ENCODE data around the gene AKAP6. TPM values are rescaled to one million over a fixed set of nuclear protein-coding genes. Genes with fewer than 3 reads are reported as not detected.

Gene AKAP6
- total and polyA plus RNA-seq, 4 donors: 0.42 to 3.2 (median 1.7) TPM

GRCh38 chr14:32827514-32827913, 498.4 kb downstream of the AKAP6 start:
- DNase-seq (ENCODE audit: low spot score): no peak
- Histone ChIP-seq H3K9me3 (ENCODE audit: control insufficient read depth in 4 of 4, low read length in 3 of 4) (no peaks in the 10 kb centered on the region), H3K27me3 (ENCODE audit: control insufficient read depth in 4 of 4, insufficient read depth in 4 of 4, low read length in 3 of 4) (no peaks in the 10 kb centered on the region), H3K4me1 (ENCODE audit: control insufficient read depth in 4 of 4, insufficient read depth in 4 of 4, low read length in 3 of 4) (no peaks in the 10 kb centered on the region), H3K36me3 (ENCODE audit: control insufficient read depth in 4 of 4, insufficient read depth in 3 of 4, low read depth in 1 of 4, low read length in 3 of 4) (no peaks in the 10 kb centered on the region), H3K27ac (ENCODE audit: low read depth in 1 of 2, low read length in 2 of 2) (no peak overlapping the region), H3K9ac (ENCODE audit: low read depth in 1 of 2, low read length in 2 of 2) (no peak overlapping the region), H3K4me3 (ENCODE audit: low read depth in 1 of 3, low read length in 3 of 3) (no peak overlapping the region)
- TF ChIP-seq, protein P1, sequence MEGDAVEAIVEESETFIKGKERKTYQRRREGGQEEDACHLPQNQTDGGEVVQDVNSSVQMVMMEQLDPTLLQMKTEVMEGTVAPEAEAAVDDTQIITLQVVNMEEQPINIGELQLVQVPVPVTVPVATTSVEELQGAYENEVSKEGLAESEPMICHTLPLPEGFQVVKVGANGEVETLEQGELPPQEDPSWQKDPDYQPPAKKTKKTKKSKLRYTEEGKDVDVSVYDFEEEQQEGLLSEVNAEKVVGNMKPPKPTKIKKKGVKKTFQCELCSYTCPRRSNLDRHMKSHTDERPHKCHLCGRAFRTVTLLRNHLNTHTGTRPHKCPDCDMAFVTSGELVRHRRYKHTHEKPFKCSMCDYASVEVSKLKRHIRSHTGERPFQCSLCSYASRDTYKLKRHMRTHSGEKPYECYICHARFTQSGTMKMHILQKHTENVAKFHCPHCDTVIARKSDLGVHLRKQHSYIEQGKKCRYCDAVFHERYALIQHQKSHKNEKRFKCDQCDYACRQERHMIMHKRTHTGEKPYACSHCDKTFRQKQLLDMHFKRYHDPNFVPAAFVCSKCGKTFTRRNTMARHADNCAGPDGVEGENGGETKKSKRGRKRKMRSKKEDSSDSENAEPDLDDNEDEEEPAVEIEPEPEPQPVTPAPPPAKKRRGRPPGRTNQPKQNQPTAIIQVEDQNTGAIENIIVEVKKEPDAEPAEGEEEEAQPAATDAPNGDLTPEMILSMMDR (IDR thresholded peaks at IDR 0.05; ENCODE audit: low read depth, low read length, missing input control): no peak
- TF ChIP-seq EGR1 (IDR thresholded peaks at IDR 0.05; ENCODE audit: low read depth in 2 of 2): no peak
- no peak for TF ChIP-seq TAF1 (conservative IDR thresholded peaks at IDR 0.05)
- no peak for TF ChIP-seq GABPA (IDR thresholded peaks at IDR 0.05 in 1 of 2, conservative IDR thresholded peaks at IDR 0.05 in 1 of 2)
- TF ChIP-seq HNF4G (IDR thresholded peaks at IDR 0.05): no peak
- no peak for TF ChIP-seq YY1 (IDR thresholded peaks at IDR 0.05)
- no peak for TF ChIP-seq SP1 (IDR thresholded peaks at IDR 0.05)
- TF ChIP-seq, protein P2, sequence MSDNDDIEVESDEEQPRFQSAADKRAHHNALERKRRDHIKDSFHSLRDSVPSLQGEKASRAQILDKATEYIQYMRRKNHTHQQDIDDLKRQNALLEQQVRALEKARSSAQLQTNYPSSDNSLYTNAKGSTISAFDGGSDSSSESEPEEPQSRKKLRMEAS (IDR thresholded peaks at IDR 0.05): no peak
- TF ChIP-seq NR2F2 (IDR thresholded peaks at IDR 0.05): no peak
- WGBS: 91% methylated on average over 3 of the region's 3 CpGs

DNA sequence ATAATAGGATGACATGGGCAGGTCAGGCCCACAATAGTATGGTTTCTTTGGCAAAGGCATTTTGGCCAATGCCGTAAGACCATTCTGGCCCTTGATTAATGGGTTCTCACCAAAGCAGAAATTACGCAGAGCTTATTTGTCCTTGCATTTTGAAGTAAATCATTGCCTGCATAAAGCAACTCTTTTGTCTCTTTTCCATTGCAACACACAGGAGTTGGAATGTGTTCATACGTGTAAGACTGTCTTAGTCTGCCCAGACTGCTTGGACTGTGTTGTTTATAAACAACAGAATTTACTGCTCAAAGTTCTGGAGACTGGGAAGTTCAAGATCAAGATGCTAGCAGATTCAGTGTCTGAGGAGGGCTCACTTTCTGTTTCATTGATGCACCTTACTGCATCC, 506.8 kb downstream of the AKAP6 start:
- Histone ChIP-seq H3K9me3 (ENCODE audit: control insufficient read depth in 4 of 4, low read length in 3 of 4) (peaks cover 0 to 2% (median 0%) of the 10 kb centered on the region in 4 donors), H3K27ac (ENCODE audit: low read depth in 1 of 2, low read length in 2 of 2) (no peak overlapping the region), H3K4me1 (ENCODE audit: control insufficient read depth in 4 of 4, insufficient read depth in 4 of 4, low read length in 3 of 4) (no peaks in the 10 kb centered on the region), H3K9ac (ENCODE audit: low read depth in 1 of 2, low read length in 2 of 2) (no peak overlapping the region), H3K27me3 (ENCODE audit: control insufficient read depth in 4 of 4, insufficient read depth in 4 of 4, low read length in 3 of 4) (no peaks in the 10 kb centered on the region), H3K4me3 (ENCODE audit: low read depth in 1 of 3, low read length in 3 of 3) (no peak overlapping the region), H3K36me3 (ENCODE audit: control insufficient read depth in 4 of 4, insufficient read depth in 3 of 4, low read depth in 1 of 4, low read length in 3 of 4) (no peaks in the 10 kb centered on the region)
- TF ChIP-seq SP1 (IDR thresholded peaks at IDR 0.05) (no peak), TAF1 (conservative IDR thresholded peaks at IDR 0.05) (no peak), ATF3 (IDR thresholded peaks at IDR 0.05) (no peak), FOXA1 (IDR thresholded peaks at IDR 0.05) (no peak), RAD21 (IDR thresholded peaks at IDR 0.05) (no peak), NR2F2 (IDR thresholded peaks at IDR 0.05) (no peak), FOXA2 (IDR thresholded peaks at IDR 0.05) (no peak), HNF4A (conservative IDR thresholded peaks at IDR 0.05) (no peak), GABPA (IDR thresholded peaks at IDR 0.05 in 1 of 2, conservative IDR thresholded peaks at IDR 0.05 in 1 of 2) (no peak), HNF4G (IDR thresholded peaks at IDR 0.05) (no peak), RXRA (IDR thresholded peaks at IDR 0.05) (no peak), REST (IDR thresholded peaks at IDR 0.05) (no peak), YY1 (IDR thresholded peaks at IDR 0.05) (no peak)
- TF ChIP-seq, protein P2 (IDR thresholded peaks at IDR 0.05): no peak
- TF ChIP-seq, protein P1 (IDR thresholded peaks at IDR 0.05; ENCODE audit: low read depth, low read length, missing input control): no peak
- TF ChIP-seq, protein P3, sequence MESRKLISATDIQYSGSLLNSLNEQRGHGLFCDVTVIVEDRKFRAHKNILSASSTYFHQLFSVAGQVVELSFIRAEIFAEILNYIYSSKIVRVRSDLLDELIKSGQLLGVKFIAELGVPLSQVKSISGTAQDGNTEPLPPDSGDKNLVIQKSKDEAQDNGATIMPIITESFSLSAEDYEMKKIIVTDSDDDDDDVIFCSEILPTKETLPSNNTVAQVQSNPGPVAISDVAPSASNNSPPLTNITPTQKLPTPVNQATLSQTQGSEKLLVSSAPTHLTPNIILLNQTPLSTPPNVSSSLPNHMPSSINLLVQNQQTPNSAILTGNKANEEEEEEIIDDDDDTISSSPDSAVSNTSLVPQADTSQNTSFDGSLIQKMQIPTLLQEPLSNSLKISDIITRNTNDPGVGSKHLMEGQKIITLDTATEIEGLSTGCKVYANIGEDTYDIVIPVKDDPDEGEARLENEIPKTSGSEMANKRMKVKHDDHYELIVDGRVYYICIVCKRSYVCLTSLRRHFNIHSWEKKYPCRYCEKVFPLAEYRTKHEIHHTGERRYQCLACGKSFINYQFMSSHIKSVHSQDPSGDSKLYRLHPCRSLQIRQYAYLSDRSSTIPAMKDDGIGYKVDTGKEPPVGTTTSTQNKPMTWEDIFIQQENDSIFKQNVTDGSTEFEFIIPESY (IDR thresholded peaks at IDR 0.05): no peak
- WGBS: 85% methylated on average over 3 of the region's 3 CpGs
- no peak for DNase-seq (ENCODE audit: low spot score)
